ENCODE results near the gene SMTNL2.

- TF ChIP-seq CTCF (conservative IDR thresholded peaks at IDR 0.05; ENCODE audit: low read depth, low read length) (no peak), BHLHE40 (IDR thresholded peaks at IDR 0.05; ENCODE audit: low read depth, low read length) (no peak), CHD1 (IDR thresholded peaks at IDR 0.05; ENCODE audit: low read depth, low read length) (no peak), POLR2A (IDR thresholded peaks at IDR 0.05; ENCODE audit: low read depth, low read length) (no peak), MXI1 (IDR thresholded peaks at IDR 0.05; ENCODE audit: borderline replicate concordance, low read depth, low read length) (no peak), MAZ (IDR thresholded peaks at IDR 0.05; ENCODE audit: borderline replicate concordance, low read depth, low read length) (no peak)
Observed at GRCh38 chr17:4562015-4562969, 22.0 kb upstream of the SMTNL2 start.

Measured in IMR-90 (cell line).